Neural cell (in vitro differentiated cells): Measurements from ENCODE around the gene RCN1. TPM values are rescaled to one million over a fixed set of nuclear protein-coding genes. Genes with fewer than 3 reads are reported as not detected.

Source experiments
- H2AFZ ChIP-seq: fragments of 200-600, 300-800 bp; sonication (generic), shearing (Covaris generic); 2 replicates; pipeline ENCODE4 v1.6.0; 2014; ENCODE audit warnings: low read depth, mild to moderate bottlenecking, antibody characterized with exemption, low read length, moderate library complexity
- H3F3A ChIP-seq: fragments of 200-600 bp; shearing (Covaris generic); 2 replicates; pipeline ENCODE4 v1.6.1; 2016; ENCODE audit warnings: mild to moderate bottlenecking, moderate library complexity, mixed read lengths, antibody characterized with exemption, low read length; ENCODE audit not compliant: insufficient read depth, poor library complexity, severe bottlenecking
- H3K27ac ChIP-seq: fragments of 200-600, 300-800 bp; sonication (generic), shearing (Covaris generic); 2 replicates; pipeline ENCODE4 v1.5.1; 2014; ENCODE audit warnings: mild to moderate bottlenecking, low read length, moderate library complexity
- H3K27me3 ChIP-seq: fragments of 300-800, 200-600 bp; sonication (generic), shearing (Covaris generic); 2 replicates; pipeline ENCODE4 v1.6.0; 2014; ENCODE audit warnings: mild to moderate bottlenecking, low read depth, low read length, moderate library complexity; ENCODE audit not compliant: insufficient read depth
- H3K36me3 ChIP-seq: fragments of 300-800, 200-600 bp; sonication (generic), shearing (Covaris generic); 2 replicates; pipeline ENCODE4 v1.5.1; 2014; ENCODE audit warnings: mild to moderate bottlenecking, antibody characterized with exemption, low read length, moderate library complexity; ENCODE audit not compliant: insufficient read depth
- H3K4me2 ChIP-seq: fragments of 300-800, 200-600 bp; sonication (generic), shearing (Covaris generic); 2 replicates; pipeline ENCODE4 v1.6.0; 2014; ENCODE audit warnings: mild to moderate bottlenecking, low read length
- H3K4me3 ChIP-seq: fragments of 300-800, 200-600 bp; sonication (generic), shearing (Covaris generic); 2 replicates; pipeline ENCODE4 v1.5.1; 2014; ENCODE audit warnings: mild to moderate bottlenecking, low read length, moderate library complexity
- H3K79me2 ChIP-seq: fragments of 200-600 bp; shearing (Covaris generic); replicated peaks from 2 replicates; pipeline ENCODE4 v1.6.0; 2014; ENCODE audit warnings: mild to moderate bottlenecking, low read length, moderate library complexity; ENCODE audit not compliant: insufficient read depth
- H3K9ac ChIP-seq: fragments of 300-800, 200-600 bp; sonication (generic), shearing (Covaris generic); 2 replicates; pipeline ENCODE4 v1.6.1; 2016; ENCODE audit warnings: mild to moderate bottlenecking, low read length, mixed read lengths
- H3K9me2 ChIP-seq: fragments of 200-600 bp; shearing (Covaris generic); 2 replicates; pipeline ENCODE4 v1.6.1; 2016; ENCODE audit warnings: mild to moderate bottlenecking, low read length, mixed read lengths; ENCODE audit not compliant: insufficient read depth
- H3K9me3 ChIP-seq: fragments of 200-600, 300-800 bp; sonication (generic), shearing (Covaris generic); 2 replicates; pipeline ENCODE4 v1.6.1; 2016; ENCODE audit warnings: mild to moderate bottlenecking, mixed run types, low read length, moderate library complexity, mixed read lengths
- H4K20me1 ChIP-seq: fragments of 200-600 bp; shearing (Covaris generic); 2 replicates; pipeline ENCODE4 v1.6.1; 2016; ENCODE audit warnings: mild to moderate bottlenecking, mixed run types; ENCODE audit not compliant: insufficient read depth
- EP300 ChIP-seq: fragments of 450-650 bp; conservative IDR thresholded peaks from 2 replicates; pipeline ENCODE4 v1.6.1; 2014; ENCODE audit warnings: antibody characterized with exemption, mild to moderate bottlenecking, moderate library complexity; ENCODE audit not compliant: poor library complexity, severe bottlenecking
- EZH2 ChIP-seq: fragments of 200-600, 300-800 bp; shearing (Covaris generic), sonication (generic); IDR thresholded peaks from 2 replicates; pipeline ENCODE4 v1.6.1; 2014; ENCODE audit warnings: antibody characterized with exemption, low read length, borderline replicate concordance, mild to moderate bottlenecking; ENCODE audit not compliant: insufficient read depth, poor library complexity, severe bottlenecking
- MXI1 ChIP-seq: fragments of 450-650 bp; conservative IDR thresholded peaks from 2 replicates; pipeline ENCODE4 v1.6.1; 2014; ENCODE audit warnings: antibody characterized with exemption, mild to moderate bottlenecking; ENCODE audit not compliant: poor library complexity, severe bottlenecking
- POLR2AphosphoS5 ChIP-seq: IDR thresholded peaks from 2 replicates; pipeline ENCODE4 v1.6.1; 2012
- RAD21 ChIP-seq: fragments of 450-650 bp; conservative IDR thresholded peaks from 2 replicates; pipeline ENCODE4 v1.6.1; 2014; ENCODE audit warnings: antibody characterized with exemption, mild to moderate bottlenecking, moderate library complexity
- SMC3 ChIP-seq: fragments of 450-650 bp; conservative IDR thresholded peaks from 2 replicates; pipeline ENCODE4 v1.6.1; 2014; ENCODE audit warnings: antibody characterized with exemption, mild to moderate bottlenecking, moderate library complexity; ENCODE audit not compliant: poor library complexity
- TAF1 ChIP-seq: IDR thresholded peaks from 2 replicates; pipeline ENCODE4 v1.6.1; 2012; ENCODE audit warnings: low read depth
- polyA plus RNA-seq: library from polyadenylated mRNA; depleted of rRNA; stranded (reverse); fragments of >200 nt; gene quantifications from 2 replicates; pipeline ENCODE4 v1.2.3, GENCODE V29; 2014
- TF ChIP-seq, protein P1 (sequence below): fragments of 450-650 bp; IDR thresholded peaks from 2 replicates; pipeline ENCODE4 v1.5.1; 2014; ENCODE audit warnings: antibody characterized with exemption, mild to moderate bottlenecking, moderate library complexity; ENCODE audit not compliant: poor library complexity, severe bottlenecking
- TF ChIP-seq, protein P2 (sequence below): IDR thresholded peaks from 2 replicates; pipeline ENCODE4 v1.6.1; 2012; ENCODE audit warnings: borderline replicate concordance

Gene RCN1
- polyA plus RNA-seq, 1 donor from 2014 or later: 66.7 TPM

DNA sequence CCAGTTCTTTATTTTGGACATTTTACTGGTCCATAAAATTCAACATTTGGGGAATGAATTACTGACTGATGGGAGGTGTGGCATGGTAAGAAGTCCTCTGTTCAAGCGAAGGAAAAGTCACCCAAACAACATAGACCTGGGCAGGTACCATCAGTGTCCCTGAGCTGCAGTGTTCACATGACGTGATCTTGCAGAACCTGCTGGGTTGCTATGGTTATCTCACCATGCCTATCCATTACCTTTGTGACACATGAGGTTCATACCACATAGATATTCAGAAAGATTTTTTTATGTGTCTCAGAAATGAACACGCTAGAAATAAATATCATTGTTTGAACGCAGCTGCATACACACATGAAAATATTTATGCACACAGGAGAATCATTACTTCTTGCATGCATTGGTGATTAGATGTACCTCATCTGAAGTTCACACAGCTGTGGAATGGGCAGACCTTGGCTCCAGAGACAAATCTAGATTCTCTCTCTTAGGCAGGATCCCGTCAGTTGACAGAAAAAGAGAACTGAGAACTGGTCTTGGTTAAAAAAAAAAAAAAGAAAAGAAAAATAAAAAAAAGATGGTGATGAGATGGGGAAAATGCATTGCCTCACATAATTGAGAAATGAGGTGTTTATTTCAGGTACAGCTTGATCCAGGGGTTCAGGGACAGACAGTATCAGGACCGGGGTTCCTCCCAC is 21.4 kb upstream of the RCN1 start:
- Histone ChIP-seq H3K27me3 (no peaks in the 10 kb centered on the region), H3K9me3 (no peaks in the 10 kb centered on the region)

DNA sequence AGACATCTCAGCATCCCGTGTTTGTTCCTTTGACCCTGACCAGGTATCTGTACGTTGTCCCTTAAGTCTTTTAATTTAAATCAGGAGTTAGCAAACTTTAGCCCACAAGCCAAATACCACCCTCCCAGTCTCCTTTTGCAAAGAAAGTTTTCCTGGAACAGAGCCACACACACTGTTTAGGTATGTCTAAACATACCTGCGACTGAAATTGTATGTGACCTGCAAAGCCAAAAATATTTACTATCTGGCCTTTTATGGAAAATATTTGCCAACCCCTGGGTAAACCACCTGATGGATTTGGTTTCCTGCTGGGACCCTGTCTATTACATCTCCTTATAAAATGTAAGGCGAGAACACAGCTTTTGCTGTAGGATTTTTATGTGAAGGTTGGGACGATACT is 20.2 kb upstream of the RCN1 start:
- H3K9me3 ChIP-seq: no peaks in the 10 kb centered on the region
- no peaks in the 10 kb centered on the region for H3K27me3 ChIP-seq
- TF ChIP-seq TAF1: no peak
- no peak for TF ChIP-seq POLR2AphosphoS5
- TF ChIP-seq, protein P1, sequence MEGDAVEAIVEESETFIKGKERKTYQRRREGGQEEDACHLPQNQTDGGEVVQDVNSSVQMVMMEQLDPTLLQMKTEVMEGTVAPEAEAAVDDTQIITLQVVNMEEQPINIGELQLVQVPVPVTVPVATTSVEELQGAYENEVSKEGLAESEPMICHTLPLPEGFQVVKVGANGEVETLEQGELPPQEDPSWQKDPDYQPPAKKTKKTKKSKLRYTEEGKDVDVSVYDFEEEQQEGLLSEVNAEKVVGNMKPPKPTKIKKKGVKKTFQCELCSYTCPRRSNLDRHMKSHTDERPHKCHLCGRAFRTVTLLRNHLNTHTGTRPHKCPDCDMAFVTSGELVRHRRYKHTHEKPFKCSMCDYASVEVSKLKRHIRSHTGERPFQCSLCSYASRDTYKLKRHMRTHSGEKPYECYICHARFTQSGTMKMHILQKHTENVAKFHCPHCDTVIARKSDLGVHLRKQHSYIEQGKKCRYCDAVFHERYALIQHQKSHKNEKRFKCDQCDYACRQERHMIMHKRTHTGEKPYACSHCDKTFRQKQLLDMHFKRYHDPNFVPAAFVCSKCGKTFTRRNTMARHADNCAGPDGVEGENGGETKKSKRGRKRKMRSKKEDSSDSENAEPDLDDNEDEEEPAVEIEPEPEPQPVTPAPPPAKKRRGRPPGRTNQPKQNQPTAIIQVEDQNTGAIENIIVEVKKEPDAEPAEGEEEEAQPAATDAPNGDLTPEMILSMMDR: no peak
- TF ChIP-seq, protein P2, sequence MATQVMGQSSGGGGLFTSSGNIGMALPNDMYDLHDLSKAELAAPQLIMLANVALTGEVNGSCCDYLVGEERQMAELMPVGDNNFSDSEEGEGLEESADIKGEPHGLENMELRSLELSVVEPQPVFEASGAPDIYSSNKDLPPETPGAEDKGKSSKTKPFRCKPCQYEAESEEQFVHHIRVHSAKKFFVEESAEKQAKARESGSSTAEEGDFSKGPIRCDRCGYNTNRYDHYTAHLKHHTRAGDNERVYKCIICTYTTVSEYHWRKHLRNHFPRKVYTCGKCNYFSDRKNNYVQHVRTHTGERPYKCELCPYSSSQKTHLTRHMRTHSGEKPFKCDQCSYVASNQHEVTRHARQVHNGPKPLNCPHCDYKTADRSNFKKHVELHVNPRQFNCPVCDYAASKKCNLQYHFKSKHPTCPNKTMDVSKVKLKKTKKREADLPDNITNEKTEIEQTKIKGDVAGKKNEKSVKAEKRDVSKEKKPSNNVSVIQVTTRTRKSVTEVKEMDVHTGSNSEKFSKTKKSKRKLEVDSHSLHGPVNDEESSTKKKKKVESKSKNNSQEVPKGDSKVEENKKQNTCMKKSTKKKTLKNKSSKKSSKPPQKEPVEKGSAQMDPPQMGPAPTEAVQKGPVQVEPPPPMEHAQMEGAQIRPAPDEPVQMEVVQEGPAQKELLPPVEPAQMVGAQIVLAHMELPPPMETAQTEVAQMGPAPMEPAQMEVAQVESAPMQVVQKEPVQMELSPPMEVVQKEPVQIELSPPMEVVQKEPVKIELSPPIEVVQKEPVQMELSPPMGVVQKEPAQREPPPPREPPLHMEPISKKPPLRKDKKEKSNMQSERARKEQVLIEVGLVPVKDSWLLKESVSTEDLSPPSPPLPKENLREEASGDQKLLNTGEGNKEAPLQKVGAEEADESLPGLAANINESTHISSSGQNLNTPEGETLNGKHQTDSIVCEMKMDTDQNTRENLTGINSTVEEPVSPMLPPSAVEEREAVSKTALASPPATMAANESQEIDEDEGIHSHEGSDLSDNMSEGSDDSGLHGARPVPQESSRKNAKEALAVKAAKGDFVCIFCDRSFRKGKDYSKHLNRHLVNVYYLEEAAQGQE: no peak
- TF ChIP-seq MXI1: no peak
- no peak for TF ChIP-seq EP300
- no peak for TF ChIP-seq SMC3
- no peak for TF ChIP-seq RAD21
- TF ChIP-seq EZH2: no peak
- no peaks in the 10 kb centered on the region for H4K20me1 ChIP-seq
- peaks cover 10% of the 10 kb centered on the region for H3F3A ChIP-seq
- no peak overlapping the region for H3K9ac ChIP-seq
- no peak overlapping the region for H2AFZ ChIP-seq
- H3K9me2 ChIP-seq: no peaks in the 10 kb centered on the region
- no peak overlapping the region for H3K4me3 ChIP-seq
- no peaks in the 10 kb centered on the region for H3K79me2 ChIP-seq
- no peak overlapping the region for H3K4me2 ChIP-seq
- H3K36me3 ChIP-seq: no peaks in the 10 kb centered on the region
- H3K27ac ChIP-seq: no peak overlapping the region

More for the DNA sequence above, 21.4 kb upstream of the RCN1 start:
- Histone ChIP-seq H2AFZ (no peak overlapping the region), H4K20me1 (no peaks in the 10 kb centered on the region), H3K79me2 (no peaks in the 10 kb centered on the region), H3K27ac (peak overlapping the region; percentile 70), H3K9ac (peak overlapping the region; percentile 0), H3K4me3 (peak overlapping the region; percentile 24), H3K36me3 (no peaks in the 10 kb centered on the region), H3K9me2 (no peaks in the 10 kb centered on the region), H3F3A (peaks cover 10% of the 10 kb centered on the region), H3K4me2 (peak overlapping the region; percentile 43)
- TF ChIP-seq EP300 (peak; percentile 39), POLR2AphosphoS5 (peak; percentile 42), MXI1 (no peak)
